RWPE1 (cell line): Measurements from ENCODE around the gene CHMP6.

ENCODE experiments used
- CTCF ChIA-PET: fragments of 350-600 bp; sonication (Branson Sonifier 250); formaldehyde crosslinking; extraction: SDS; loops from one replicate; lab custom pipeline; 2021; lab: Yijun Ruan, JAX
- POLR2A ChIA-PET: fragments of 400-600 bp; formaldehyde crosslinking; extraction: SDS; loops from one replicate; lab custom pipeline; 2020; ENCODE audit warnings: antibody characterized with exemption; ENCODE audit not compliant: low non-redundant PET; lab: Yijun Ruan, JAX
- DNase-seq: peaks from one replicate; pipeline ENCODE4 v3.0.0; 2012; ENCODE audit warnings: low spot score
- H3K27ac ChIP-seq: fragments of 450-650 bp; 2 replicates; pipeline ENCODE4 v1.5.1; 2017
- TF ChIP-seq, protein P1 (sequence below): fragments of 450-650 bp; conservative IDR thresholded peaks from 2 replicates; pipeline ENCODE4 v1.5.1; 2017; ENCODE audit warnings: low read depth, mild to moderate bottlenecking

CHMP6 gene

DNA sequence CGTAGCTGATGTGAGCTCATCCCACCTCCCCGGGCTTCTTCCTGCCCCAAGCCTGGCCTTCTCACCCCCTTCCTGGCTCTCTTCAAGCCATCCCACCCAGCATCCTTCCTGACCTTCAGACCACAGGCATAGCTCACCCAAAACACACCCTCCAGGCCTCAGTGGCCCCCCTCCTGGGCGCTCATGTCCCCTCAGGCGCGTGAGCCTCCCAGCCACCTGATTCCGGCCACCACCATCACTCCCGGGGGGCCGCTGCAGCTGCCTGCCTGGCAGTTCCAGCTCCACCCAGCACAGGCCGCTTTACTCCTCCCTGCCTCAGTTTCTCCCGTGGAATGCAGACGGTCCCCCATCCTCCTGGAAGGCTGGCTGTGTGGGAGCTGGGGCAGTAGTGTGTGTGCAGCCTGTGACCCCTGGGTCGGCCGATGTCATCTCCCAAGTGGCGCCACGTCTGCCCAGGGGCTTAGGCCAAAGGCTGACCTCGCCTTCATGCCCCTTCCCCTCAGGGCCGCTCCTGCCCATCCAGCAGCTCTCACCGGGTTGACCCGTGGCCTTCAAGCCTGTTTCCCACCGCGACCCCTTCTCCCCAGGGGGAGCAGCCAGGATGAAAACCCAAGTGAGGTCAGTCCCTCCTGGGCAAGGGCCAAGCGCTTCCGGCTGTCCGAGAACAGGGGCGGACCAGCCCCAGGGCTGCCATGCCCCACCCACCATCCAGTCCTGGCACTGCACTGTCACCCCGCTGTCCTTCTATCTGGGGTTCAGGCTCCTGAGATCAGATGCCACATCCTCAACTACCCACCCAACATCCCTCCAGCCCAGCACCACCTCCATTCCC lies 11.9 kb upstream of the CHMP6 start:
- CTCF ChIA-PET, result interaction anchor here (0.6 kb wide), 1 partner anchor 315 kb away, joined by 4 read pairs; the partner anchor contains the start of gene SLC38A10
- POLR2A ChIA-PET, result no interaction called here

DNA sequence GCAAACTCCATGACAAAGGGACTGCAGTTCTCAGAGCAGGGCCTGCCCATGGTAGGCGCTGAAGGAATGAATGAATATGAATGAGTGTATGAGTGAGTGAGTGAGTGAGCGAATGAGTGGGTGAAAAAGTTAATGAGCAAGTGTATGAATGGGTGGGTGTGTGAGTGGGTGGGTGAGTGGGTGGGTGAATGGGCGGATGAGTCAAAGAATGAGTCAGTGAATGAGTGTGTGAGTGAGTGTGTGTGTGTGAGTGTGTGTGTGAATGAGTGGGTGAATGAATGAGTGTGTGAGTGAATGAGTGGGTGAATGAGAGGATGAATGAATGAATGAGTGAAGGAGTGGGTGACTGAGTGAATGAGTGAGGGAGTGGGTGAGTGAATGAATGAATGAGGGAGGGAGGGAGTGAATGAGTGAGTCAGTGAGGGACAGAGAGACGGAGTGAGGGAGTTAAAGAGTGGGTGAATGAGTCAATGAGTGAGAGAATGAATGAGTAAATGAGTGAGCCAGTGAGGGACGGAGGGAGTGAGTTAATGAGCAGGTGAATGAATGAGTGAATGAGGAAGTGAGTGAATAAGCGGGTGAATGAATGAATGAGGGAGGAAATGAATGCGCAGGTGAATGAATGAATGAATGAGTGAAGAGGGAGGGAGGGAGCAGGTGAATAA lies 11.1 kb upstream of the CHMP6 start:
- TF ChIP-seq, protein P1, sequence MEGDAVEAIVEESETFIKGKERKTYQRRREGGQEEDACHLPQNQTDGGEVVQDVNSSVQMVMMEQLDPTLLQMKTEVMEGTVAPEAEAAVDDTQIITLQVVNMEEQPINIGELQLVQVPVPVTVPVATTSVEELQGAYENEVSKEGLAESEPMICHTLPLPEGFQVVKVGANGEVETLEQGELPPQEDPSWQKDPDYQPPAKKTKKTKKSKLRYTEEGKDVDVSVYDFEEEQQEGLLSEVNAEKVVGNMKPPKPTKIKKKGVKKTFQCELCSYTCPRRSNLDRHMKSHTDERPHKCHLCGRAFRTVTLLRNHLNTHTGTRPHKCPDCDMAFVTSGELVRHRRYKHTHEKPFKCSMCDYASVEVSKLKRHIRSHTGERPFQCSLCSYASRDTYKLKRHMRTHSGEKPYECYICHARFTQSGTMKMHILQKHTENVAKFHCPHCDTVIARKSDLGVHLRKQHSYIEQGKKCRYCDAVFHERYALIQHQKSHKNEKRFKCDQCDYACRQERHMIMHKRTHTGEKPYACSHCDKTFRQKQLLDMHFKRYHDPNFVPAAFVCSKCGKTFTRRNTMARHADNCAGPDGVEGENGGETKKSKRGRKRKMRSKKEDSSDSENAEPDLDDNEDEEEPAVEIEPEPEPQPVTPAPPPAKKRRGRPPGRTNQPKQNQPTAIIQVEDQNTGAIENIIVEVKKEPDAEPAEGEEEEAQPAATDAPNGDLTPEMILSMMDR, result no peak
- no peak for DNase-seq
- POLR2A ChIA-PET, result no interaction called here
- CTCF ChIA-PET, result interaction anchor here (0.5 to 1.2 kb wide), 3 partner anchors 112 to 554 kb away, joined by 3 to 5 read pairs (median 3); no protein-coding TSS in a partner anchor
- H3K27ac ChIP-seq, result no peak overlapping the region

More for the DNA sequence above, 11.9 kb upstream of the CHMP6 start:
- H3K27ac ChIP-seq, result no peak overlapping the region
- TF ChIP-seq, protein P1, result no peak
- no peak for DNase-seq

DNA sequence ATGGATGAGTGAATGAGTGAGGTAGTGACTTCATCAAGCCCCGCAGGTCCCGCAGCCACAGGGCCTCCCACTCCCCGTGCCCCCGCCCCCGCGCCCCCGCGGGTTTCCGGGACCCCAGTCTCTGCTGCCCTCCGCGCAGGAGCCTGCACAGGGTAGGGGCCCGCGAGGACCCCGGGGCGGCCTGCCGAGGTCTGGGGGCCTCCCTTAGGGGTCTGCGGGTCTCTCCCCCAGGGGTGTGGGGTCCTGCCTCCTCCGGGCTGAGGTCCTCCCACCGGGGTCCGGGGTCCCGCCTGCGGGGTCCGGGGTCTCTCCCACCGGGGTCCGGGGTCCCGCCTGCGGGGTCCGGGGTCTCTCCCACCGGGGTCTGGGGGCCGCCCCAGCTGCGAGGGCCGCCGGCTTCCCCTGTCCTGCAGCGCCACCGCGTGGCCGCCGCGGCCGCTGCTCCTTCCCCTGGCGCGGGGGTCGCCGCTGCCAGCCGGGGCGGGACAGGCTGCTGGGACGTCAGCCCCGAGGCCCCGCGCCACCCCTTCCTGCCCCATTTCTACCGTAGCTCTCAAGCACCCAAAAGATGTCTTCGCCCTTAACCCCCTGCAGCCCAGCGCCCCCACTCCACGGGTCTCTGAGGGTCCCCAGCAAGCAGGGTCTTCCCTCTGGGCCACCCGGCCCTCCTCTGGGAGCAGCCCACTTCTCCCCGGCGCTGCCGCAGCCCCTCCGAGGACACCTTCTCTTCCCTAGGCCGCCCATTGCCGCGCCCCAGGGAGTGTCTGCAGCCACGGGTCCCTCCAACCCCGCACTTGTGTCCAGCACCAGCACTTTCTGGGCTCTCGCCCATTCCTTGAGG lies 10.4 kb upstream of the CHMP6 start:
- ChIA-PET CTCF (interaction anchor here (0.5 to 1.2 kb wide), 4 partner anchors 111 to 570 kb away, joined by 3 to 5 read pairs (median 3); no protein-coding TSS in a partner anchor), POLR2A (no interaction called here)
- TF ChIP-seq, protein P1, result peak; percentile 91
- no peak overlapping the region for H3K27ac ChIP-seq
- no peak for DNase-seq

DNA sequence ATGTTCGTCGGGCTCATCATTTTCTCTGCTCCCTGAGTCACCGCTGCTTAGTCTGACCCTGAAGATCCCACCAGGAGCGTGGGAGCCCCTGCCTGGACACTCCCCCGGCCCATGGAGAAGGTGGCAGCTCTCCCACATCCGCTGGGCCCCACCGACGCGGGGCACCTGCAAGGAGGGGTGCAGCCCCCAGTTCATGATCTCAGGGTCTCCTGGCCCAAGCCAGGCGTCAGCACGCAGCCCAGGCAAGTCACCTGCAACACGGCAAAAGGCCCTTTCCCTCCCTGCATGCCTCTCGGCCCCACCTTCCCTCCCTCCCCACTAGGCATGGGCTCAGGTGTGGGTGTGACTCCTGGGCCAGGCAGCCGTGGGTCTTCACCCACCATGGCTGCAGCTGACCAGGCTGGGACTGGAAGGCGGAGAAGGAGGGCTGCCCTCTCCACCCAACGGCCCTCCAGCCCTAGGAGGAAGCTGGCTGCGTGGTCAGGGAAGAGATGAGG lies 9.7 kb upstream of the CHMP6 start:
- TF ChIP-seq, protein P1, result no peak
- DNase-seq, result no peak
- POLR2A ChIA-PET, result no interaction called here
- H3K27ac ChIP-seq, result no peak overlapping the region
- CTCF ChIA-PET, result interaction anchor here (0.5 to 1.2 kb wide), 2 partner anchors 555 to 571 kb away, joined by 3 to 5 read pairs; no protein-coding TSS in a partner anchor

DNA sequence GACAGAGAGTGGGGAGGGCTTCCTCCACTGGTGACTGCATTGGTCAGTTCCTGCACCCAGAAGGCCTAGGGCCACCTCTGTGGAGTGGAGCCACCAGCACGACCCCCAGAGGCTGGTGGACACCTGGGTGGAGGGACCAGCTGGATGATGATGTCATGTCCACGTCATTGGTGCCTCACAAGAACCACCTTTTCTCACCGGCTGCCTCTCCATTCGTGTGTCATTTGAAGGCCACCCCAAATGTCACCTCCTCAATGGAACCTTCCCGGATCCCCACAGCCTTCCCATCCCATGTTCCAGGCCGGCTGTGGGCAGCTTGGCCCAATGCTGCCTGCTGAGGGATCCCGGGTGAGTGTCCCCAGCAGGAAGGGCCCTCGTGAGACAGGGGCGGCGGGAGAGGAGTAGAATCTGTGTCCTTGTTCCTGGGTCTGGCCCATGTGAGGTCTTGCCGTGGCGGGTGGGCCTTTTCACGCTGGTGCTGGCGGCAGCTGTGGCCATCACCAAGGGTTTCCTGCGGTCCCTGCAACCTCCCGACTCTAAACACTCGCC lies 9.1 kb upstream of the CHMP6 start:
- ChIA-PET POLR2A (no interaction called here), CTCF (no interaction called here)
- H3K27ac ChIP-seq, result no peak overlapping the region
- TF ChIP-seq, protein P1, result no peak
- no peak for DNase-seq
